HepG2 (cell line): ENCODE results near the gene GNA12.

ENCODE experiments used
- CREB3 ChIP-seq: sonication (generic); formaldehyde crosslinking; IDR thresholded peaks from 2 replicates; pipeline ENCODE4 v1.5.0; 2020; ENCODE audit warnings: missing genetic modification reagents
- CREBL2 ChIP-seq: sonication (generic); formaldehyde crosslinking; IDR thresholded peaks from 2 replicates; pipeline ENCODE4 v1.8.1; 2023; ENCODE audit warnings: missing genetic modification reagents, mild to moderate bottlenecking, borderline replicate concordance
- CTCF ChIP-seq: sonication (generic); formaldehyde crosslinking; IDR thresholded peaks from 2 replicates; pipeline ENCODE4 v1.5.0; 2020; ENCODE audit warnings: mild to moderate bottlenecking, missing genetic modification reagents, moderate library complexity
- E2F2 ChIP-seq: sonication (generic); formaldehyde crosslinking; IDR thresholded peaks from 2 replicates; pipeline ENCODE4 v1.4.0; 2020; ENCODE audit warnings: missing genetic modification reagents, borderline replicate concordance
- FOXK1 ChIP-seq: sonication (generic); formaldehyde crosslinking; IDR thresholded peaks from 2 replicates; pipeline ENCODE4 v1.4.0; 2020; ENCODE audit warnings: low read depth, missing genetic modification reagents, borderline replicate concordance
- KAT2B ChIP-seq: fragments of 150-350 bp; IDR thresholded peaks from 2 replicates; pipeline ENCODE4 v1.6.1; 2014; ENCODE audit warnings: low read depth, low read length, borderline replicate concordance
- RFX5 ChIP-seq: IDR thresholded peaks from 2 replicates; pipeline ENCODE4 v1.6.1; 2011; ENCODE audit warnings: low read depth, low read length, improper control_type of control experiment
- SAP130 ChIP-seq: IDR thresholded peaks from 2 replicates; pipeline ENCODE4 v1.6.1; 2016; ENCODE audit warnings: low read depth
- ZGPAT ChIP-seq: IDR thresholded peaks from 2 replicates; pipeline ENCODE4 v1.6.1; 2016; ENCODE audit warnings: mild to moderate bottlenecking
- ZNF124 ChIP-seq: sonication (generic); formaldehyde crosslinking; IDR thresholded peaks from 2 replicates; pipeline ENCODE4 v1.4.0; 2020; ENCODE audit warnings: missing genetic modification reagents
- ZNF678 ChIP-seq: sonication (generic); formaldehyde crosslinking; IDR thresholded peaks from 2 replicates; pipeline ENCODE4 v1.4.0; 2020; ENCODE audit warnings: mild to moderate bottlenecking, missing genetic modification reagents

DNA sequence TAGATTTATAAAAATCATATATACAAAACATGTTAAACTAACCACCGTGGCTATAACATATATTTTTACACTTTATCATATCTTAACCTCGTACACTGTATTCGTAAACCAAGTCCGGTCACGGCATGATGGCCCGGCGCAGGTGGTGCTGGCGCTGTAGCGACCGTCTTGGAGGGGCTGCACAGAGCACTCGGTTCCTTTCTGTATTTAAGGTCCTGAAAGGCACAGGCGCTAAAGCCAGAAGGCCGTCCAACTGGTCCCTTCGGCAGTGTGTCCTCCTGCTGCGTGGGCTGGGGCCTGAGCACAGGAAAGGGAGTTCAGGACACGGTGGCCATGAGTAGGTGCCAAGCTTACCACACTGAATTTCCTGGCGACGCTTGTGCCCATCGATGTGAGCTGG lies 122.3 kb downstream of the GNA12 start:
- TF ChIP-seq ZGPAT (CRISPR knock-in tag) (no peak), E2F2 (CRISPR knock-in tag) (no peak), CREB3 (CRISPR knock-in tag) (no peak), FOXK1 (CRISPR knock-in tag) (no peak), ZNF124 (CRISPR knock-in tag) (no peak), KAT2B (no peak), CREBL2 (CRISPR knock-in tag) (no peak), ZNF678 (CRISPR knock-in tag) (no peak), RFX5 (no peak), SAP130 (no peak), CTCF (CRISPR knock-in tag) (no peak)
